Lower leg skin (tissue), 4 donors: Measurements from ENCODE around the gene ALPG. TPM values are rescaled to one million over a fixed set of nuclear protein-coding genes. Genes with fewer than 3 reads are reported as not detected.
A peak's percentile ranks its signal among the peaks of the same experiment; 100 is the strongest.
"Not testable (repeated sequence)": the region's sequence is repeated elsewhere in the genome, so short reads cannot be mapped to it uniquely, and the experiment has no call there.

Experiments
- DNase-seq, 2 donors: peaks; one replicate each; pipeline ENCODE4 v3.0.0-alpha.2; 2019; ENCODE audit warnings: low spot score in 2 of 2
- H3K4me3 ChIP-seq: fragments of 200-600 bp; sonication (generic); 2 replicates; pipeline ENCODE4 v1.5.1; 2017; ENCODE audit warnings: mild to moderate bottlenecking, low read depth; ENCODE audit not compliant: poor library complexity, severe bottlenecking
- POLR2A ChIP-seq, 2 donors: fragments of 450-650 bp; IDR thresholded peaks; one replicate each; pipeline ENCODE4 v1.6.1; 2016 to 2017; ENCODE audit warnings: antibody characterized with exemption in 2 of 2, mild to moderate bottlenecking in 1 of 2, moderate library complexity in 1 of 2
- WGBS, 2 donors: methylation state at CpG; one replicate each; pipeline ENCODE4 v1.1.5; 2018; 5-methylcytosine and 5-hydroxymethylcytosine counted together
- intact Hi-C: fragments of 100-400 bp; cut with DNase I; formaldehyde crosslinking; loops from one replicate; pipeline ENCODE4 v1.15.0; 2023; ENCODE audit warnings: low total_unique reads
- total RNA-seq, 4 donors: library from RNA; depleted of rRNA; stranded (reverse); fragments of >200 nt; gene quantifications; one replicate each; pipeline ENCODE4 v1.1.0, GENCODE V29; 2016
- TF ChIP-seq, protein P1 (sequence below), 3 donors: fragments of 450-650 bp; IDR thresholded peaks; one replicate each; pipeline ENCODE4 v1.5.1; 2016; ENCODE audit warnings: antibody characterized with exemption in 3 of 3, mild to moderate bottlenecking in 3 of 3, moderate library complexity in 2 of 3

The ALPG gene
- total RNA-seq, 4 donors from 2014 or later: not detected

DNA sequence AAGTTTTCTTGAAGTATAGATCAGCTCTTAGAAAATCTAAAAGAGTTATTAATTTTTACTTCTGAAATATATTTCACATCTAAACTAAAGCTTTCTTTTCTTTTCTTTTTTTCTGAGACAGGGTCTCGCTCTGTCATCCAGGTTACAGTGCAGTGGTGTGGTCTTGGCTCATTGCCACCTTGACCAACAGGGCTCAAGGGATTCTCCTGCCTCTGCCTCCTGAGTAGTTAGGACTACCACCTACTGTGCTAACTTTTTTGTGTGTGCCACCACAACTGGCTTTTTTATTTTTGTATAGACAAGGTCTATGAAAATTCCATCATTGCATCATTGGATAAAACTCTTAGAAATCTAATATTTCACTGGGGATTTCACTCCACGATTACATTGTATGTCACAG, 10.0 kb upstream of the ALPG start:
- no peak for DNase-seq
- TF ChIP-seq POLR2A (IDR thresholded peaks at IDR 0.05): no peak
- TF ChIP-seq, protein P1, sequence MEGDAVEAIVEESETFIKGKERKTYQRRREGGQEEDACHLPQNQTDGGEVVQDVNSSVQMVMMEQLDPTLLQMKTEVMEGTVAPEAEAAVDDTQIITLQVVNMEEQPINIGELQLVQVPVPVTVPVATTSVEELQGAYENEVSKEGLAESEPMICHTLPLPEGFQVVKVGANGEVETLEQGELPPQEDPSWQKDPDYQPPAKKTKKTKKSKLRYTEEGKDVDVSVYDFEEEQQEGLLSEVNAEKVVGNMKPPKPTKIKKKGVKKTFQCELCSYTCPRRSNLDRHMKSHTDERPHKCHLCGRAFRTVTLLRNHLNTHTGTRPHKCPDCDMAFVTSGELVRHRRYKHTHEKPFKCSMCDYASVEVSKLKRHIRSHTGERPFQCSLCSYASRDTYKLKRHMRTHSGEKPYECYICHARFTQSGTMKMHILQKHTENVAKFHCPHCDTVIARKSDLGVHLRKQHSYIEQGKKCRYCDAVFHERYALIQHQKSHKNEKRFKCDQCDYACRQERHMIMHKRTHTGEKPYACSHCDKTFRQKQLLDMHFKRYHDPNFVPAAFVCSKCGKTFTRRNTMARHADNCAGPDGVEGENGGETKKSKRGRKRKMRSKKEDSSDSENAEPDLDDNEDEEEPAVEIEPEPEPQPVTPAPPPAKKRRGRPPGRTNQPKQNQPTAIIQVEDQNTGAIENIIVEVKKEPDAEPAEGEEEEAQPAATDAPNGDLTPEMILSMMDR (IDR thresholded peaks at IDR 0.05): no peak
- 69 to 80% methylated on average over 2 of the region's 2 CpGs for WGBS, 2 donors
- H3K4me3 ChIP-seq: no peak overlapping the region
- intact Hi-C loops: no loop called here

DNA sequence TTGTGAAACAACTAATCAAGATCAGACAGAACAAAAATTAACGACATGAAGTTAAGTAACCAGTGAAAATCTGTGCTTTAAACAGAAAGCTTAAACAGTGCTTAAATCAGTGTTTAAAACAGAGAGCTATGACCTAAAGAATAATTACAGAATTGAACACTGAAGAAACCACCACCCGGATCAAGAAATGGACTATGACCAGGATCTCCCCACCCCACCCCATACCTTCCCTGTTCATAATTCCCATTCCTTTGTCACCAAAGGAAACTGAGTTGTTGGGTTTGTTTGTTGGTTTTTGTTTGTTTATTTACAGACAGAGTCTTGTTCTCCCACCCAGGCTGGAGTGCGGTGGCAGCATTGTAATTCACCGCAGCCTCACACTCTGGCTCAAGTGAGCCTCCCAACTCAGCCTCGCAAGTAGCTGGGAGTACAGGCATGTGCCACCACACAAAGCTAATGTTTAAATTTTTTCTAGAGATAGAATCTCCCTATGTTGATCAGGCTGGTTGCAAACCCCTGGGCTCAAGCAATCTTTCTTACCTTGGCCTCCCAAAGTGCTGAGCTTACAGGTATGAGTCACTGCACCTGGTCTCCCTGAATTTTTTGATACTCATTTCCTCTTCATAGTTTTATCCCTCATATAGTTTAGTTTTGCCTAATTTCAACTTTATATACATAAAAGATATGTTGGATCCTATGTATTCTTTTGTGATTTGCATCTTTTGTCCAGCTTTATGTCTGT, 8.2 kb upstream of the ALPG start:
- intact Hi-C loops: no loop called here
- TF ChIP-seq, protein P1 (IDR thresholded peaks at IDR 0.05): no peak
- no peak for TF ChIP-seq POLR2A (IDR thresholded peaks at IDR 0.05)
- no peak for DNase-seq
- H3K4me3 ChIP-seq: no peak overlapping the region
- 84 to 88% methylated on average over 5 of the region's 5 CpGs for WGBS, 2 donors

DNA sequence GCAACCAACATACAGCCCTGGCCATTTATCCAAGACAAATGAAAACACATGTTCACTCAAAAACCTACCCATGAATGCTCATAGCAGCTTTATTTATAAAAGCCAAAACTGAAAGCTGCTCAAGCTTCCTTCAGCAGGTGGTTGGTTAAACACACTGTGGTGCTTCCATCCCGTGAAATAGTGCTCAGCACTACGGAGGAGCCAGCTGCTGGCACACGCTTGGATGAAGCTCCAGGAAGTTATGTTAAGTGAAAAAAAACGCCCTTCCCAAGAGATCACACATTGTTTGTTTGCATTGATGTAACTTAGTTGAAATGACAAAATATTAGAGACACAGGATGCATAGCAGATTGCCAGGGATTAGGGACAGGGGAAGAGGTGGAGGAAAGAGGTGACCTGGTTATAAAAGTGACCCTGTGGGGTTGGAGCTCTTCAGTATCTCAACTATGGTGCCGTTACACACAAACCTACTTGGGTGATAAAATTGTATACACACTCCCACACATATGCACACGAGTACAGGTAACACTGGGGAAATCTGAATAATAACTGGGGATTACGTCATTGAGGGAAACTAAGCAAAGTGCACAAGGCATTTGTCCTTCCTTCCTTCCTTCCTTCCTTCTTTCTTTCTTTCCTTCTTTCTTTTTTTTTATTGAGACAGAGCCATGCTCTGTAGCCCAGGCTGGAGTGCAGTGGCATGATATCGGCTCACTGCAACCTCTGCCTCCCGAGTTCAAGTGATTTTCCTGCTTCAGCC, 6.2 kb upstream of the ALPG start:
- 58 to 61% methylated on average over 9 of the region's 9 CpGs for WGBS, 2 donors
- DNase-seq: no peak
- intact Hi-C loops: no loop called here
- TF ChIP-seq, protein P1 (IDR thresholded peaks at IDR 0.05): no peak
- TF ChIP-seq POLR2A (IDR thresholded peaks at IDR 0.05): no peak
- no peak overlapping the region for H3K4me3 ChIP-seq

DNA sequence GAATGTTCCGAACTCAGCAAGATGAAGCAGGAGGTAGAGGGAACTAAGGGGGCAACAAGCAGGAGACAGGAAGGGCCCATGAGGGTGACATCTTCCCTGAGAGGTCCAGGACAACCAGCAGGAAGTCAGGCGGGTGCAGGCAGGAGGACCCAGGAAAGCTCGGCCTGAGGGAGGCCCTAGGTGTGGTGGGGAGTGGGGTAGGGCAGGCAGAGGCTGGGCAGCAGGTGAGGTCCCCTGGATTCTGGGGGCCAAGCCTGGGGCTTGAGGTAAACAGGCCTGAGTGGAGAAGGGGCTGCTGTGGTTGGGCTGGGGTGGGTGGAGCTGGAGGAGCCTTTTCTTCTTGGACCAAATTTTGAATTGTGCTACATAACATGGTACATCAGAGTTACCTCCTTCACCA, 4.1 kb upstream of the ALPG start:
- 87 to 91% methylated on average over 3 of the region's 3 CpGs for WGBS, 2 donors
- no peak for TF ChIP-seq POLR2A (IDR thresholded peaks at IDR 0.05)
- TF ChIP-seq, protein P1 (IDR thresholded peaks at IDR 0.05): no peak
- DNase-seq: peak in 1 of 2 donors; percentile 76
- no peak overlapping the region for H3K4me3 ChIP-seq
- intact Hi-C loops: no loop called here

DNA sequence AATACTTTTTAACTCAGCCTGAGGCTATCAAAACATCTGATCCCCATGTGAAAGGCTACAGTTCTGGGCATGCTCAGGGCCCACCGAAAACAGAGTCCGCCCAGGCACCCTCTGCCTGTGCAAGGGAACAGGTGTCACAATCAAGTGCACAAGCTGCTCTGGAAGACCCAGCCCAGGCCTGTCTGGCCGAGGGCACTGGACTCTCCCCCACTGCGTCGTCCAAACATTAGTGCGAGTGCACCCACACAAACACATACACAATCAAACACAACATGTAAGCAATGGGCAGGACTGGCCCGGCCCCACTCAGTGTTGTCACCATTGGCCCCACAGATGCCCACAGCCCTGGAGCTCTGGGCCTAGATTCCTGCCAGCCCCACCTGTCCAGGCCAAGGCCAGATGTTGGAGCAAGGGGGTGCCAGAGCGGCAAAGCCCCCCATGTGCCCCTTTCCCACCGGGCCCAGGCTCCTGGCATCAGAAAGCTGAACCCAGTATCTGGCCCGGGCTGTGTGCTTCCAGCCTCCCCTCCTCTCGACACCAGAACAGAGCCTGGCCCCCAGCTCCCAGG, 617 bp upstream of the ALPG start:
- intact Hi-C loops: no loop called here
- WGBS, 2 donors: 76 to 80% methylated on average over 11 of the region's 11 CpGs
- DNase-seq: peak in 1 of 2 donors; percentile 76
- no peak for TF ChIP-seq POLR2A (IDR thresholded peaks at IDR 0.05)
- TF ChIP-seq, protein P1 (IDR thresholded peaks at IDR 0.05): no peak
- H3K4me3 ChIP-seq: no peak overlapping the region

DNA sequence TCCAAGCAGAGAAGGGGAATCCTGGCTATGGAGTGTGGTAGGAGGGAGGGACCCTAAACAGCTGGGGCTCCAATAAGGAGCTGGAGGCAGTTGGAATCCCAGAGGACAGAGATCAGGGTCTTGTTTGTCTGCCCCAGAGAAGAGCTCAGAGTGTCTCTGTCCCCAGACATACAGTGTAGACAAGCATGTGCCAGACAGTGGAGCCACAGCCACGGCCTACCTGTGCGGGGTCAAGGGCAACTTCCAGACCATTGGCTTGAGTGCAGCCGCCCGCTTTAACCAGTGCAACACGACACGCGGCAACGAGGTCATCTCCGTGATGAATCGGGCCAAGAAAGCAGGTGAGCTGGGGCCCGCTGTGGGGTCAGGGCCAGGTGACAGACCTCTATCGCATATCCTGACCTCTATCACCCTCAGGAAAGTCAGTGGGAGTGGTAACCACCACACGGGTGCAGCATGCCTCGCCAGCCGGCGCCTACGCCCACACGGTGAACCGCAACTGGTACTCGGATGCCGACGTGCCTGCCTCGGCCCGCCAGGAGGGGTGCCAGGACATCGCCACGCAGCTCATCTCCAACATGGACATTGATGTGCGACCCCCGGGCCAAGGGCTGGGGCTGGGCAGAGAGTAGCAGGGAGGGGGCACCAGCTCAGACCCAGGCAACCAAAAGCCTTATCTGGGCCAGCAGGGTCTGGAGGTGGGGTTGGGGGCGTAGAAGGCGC, 945 bp downstream of the ALPG start:
- H3K4me3 ChIP-seq, intact Hi-C loops: not testable (repeated sequence)
- peak in 1 of 2 donors; percentile 63 for DNase-seq
- 93 to 95% methylated on average over 21 to 23 of the region's 30 CpGs for WGBS, 2 donors

DNA sequence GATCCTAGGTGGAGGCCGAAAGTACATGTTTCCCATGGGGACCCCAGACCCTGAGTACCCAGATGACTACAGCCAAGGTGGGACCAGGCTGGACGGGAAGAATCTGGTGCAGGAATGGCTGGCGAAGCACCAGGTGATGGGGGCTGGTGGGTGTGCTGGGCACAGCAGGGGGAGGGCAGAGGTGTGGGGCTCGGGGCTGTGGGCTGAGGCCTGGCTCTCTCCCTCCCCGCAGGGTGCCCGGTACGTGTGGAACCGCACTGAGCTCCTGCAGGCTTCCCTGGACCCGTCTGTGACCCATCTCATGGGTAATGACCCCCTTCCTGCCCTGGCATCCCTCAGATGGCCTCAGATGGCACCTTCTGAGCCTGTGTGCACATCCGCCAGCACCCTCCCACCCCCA, 1.6 kb downstream of the ALPG start:
- 88 to 93% methylated on average over 5 to 10 of the region's 10 CpGs for WGBS, 2 donors
- DNase-seq, H3K4me3 ChIP-seq, intact Hi-C loops: not testable (repeated sequence)

DNA sequence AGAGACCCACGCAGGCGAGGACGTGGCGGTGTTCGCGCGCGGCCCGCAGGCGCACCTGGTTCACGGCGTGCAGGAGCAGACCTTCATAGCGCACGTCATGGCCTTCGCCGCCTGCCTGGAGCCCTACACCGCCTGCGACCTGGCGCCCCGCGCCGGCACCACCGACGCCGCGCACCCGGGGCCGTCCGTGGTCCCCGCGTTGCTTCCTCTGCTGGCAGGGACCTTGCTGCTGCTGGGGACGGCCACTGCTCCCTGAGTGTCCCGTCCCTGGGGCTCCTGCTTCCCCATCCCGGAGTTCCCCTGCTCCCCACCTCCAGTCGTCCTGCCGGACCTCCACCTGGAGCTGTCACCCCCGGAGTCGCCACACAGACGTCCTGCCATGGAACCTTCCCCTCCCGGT, 3.0 kb downstream of the ALPG start:
- DNase-seq, H3K4me3 ChIP-seq, intact Hi-C loops: not testable (repeated sequence)
- WGBS, 2 donors: 36 to 78% methylated on average over 10 to 30 of the region's 40 CpGs
